GM12878 (cell line): ENCODE data around the gene ATXN1. TPM values are rescaled to one million over a fixed set of nuclear protein-coding genes. Genes with fewer than 3 reads are reported as not detected.
"Not testable (repeated sequence)": the region's sequence is repeated elsewhere in the genome, so short reads cannot be mapped to it uniquely, and the experiment has no call there.

Experiments used
- ATAC-seq: fragments of 200-7000 bp; cut with Tn5 transposase; 3 replicates; pipeline ENCODE4 v1.9.1; 2020; ENCODE audit warnings: mild to moderate bottlenecking, moderate library complexity
- BruUV-seq: library from RNA; stranded (reverse); fragments of 400-500 nt; replicated peaks from 2 replicates; lab custom pipeline; 2021; lab: Mats Ljungman, UMichigan
- CTCF ChIA-PET: fragments of 300-600 bp; sonication (Branson Sonifier 250); formaldehyde crosslinking; extraction: SDS; loops from one replicate; lab custom pipeline; 2021; ENCODE audit warnings: inconsistent platforms; lab: Yijun Ruan, JAX
- POLR2A ChIA-PET: fragments of 350-600 bp; formaldehyde crosslinking; extraction: SDS; loops from one replicate; lab custom pipeline; 2021; ENCODE audit warnings: inconsistent platforms; lab: Charles Lee
- RAD21 ChIA-PET: fragments of 300-600 bp; sonication (Branson Sonifier 250); formaldehyde crosslinking; loops from one replicate; lab custom pipeline; 2023; ENCODE audit warnings: antibody characterized with exemption; ENCODE audit not compliant: unreplicated experiment; lab: Charles Lee
- SMC1A ChIA-PET: fragments of 300-600 bp; sonication (Branson Sonifier 250); formaldehyde crosslinking; loops from one replicate; lab custom pipeline; 2023; ENCODE audit not compliant: unreplicated experiment, uncharacterized antibody; lab: Charles Lee
- DNase-seq: peaks from one replicate; pipeline ENCODE4 v3.0.0-alpha.2; 2011; ENCODE audit warnings: low read depth, low spot score
- FAIRE-seq: peaks from 3 replicates; lab custom pipeline; 2011; peaks lifted over from hg19 to GRCh38; lab: Jason Lieb, UNC
- H2AFZ ChIP-seq: 2 replicates; pipeline ENCODE4 v1.6.0; 2011; ENCODE audit warnings: low read depth, low read length, control low read depth; ENCODE audit not compliant: control insufficient read depth
- H3K27ac ChIP-seq: 2 replicates; pipeline ENCODE4 v1.5.1; 2011; ENCODE audit warnings: control low read depth; ENCODE audit not compliant: control insufficient read depth, insufficient read depth
- H3K27me3 ChIP-seq, 2 experiments: replicated peaks in 1 of 2; 2 replicates each; pipeline versions ENCODE4 v1.6.0 to v1.6.1; 2011; ENCODE audit warnings: low read length in 1 of 2; ENCODE audit not compliant: control insufficient read depth in 2 of 2, insufficient read depth in 2 of 2
- H3K36me3 ChIP-seq, 2 experiments: 2 replicates each; pipeline ENCODE4 v1.5.1; 2011; ENCODE audit warnings: low read length in 1 of 2; ENCODE audit not compliant: control insufficient read depth in 2 of 2, insufficient read depth in 2 of 2
- H3K4me1 ChIP-seq: 2 replicates; pipeline ENCODE4 v1.6.1; 2011; ENCODE audit warnings: mild to moderate bottlenecking, low read length, moderate library complexity, mixed read lengths; ENCODE audit not compliant: control insufficient read depth, insufficient read depth
- H3K4me2 ChIP-seq: 2 replicates; pipeline ENCODE4 v1.6.0; 2011; ENCODE audit warnings: control low read depth; ENCODE audit not compliant: control insufficient read depth, insufficient read depth
- H3K4me3 ChIP-seq: fragments of 200-600 bp; sonication (generic); 2 replicates; pipeline ENCODE4 v1.5.1; 2016
- H3K79me2 ChIP-seq: 2 replicates; pipeline ENCODE4 v1.6.0; 2011; ENCODE audit warnings: low read length; ENCODE audit not compliant: control insufficient read depth, insufficient read depth
- H3K9ac ChIP-seq: 2 replicates; pipeline ENCODE4 v1.8.0; 2011; ENCODE audit warnings: low read length, control low read depth, mixed read lengths; ENCODE audit not compliant: control insufficient read depth, insufficient read depth
- H3K9me3 ChIP-seq: replicated peaks from 3 replicates; pipeline ENCODE4 v1.5.1; 2011; ENCODE audit warnings: mild to moderate bottlenecking, low read length; ENCODE audit not compliant: control insufficient read depth, insufficient read depth
- H4K20me1 ChIP-seq: 2 replicates; pipeline ENCODE4 v1.6.0; 2011; ENCODE audit not compliant: control insufficient read depth, insufficient read depth
- SPI1 ChIP-seq: IDR thresholded peaks from 2 replicates; pipeline ENCODE4 v1.6.1; 2011; ENCODE audit warnings: low read depth, mild to moderate bottlenecking, low read length, moderate library complexity, borderline replicate concordance; ENCODE audit not compliant: insufficient read depth
- WGBS: methylation state at CpG from one replicate; pipeline ENCODE4 v1.1.6; 2016; ENCODE audit warnings: low lambda C conversion rate; ENCODE audit not compliant: insufficient replicate concordance, insufficient coverage; ENCODE audit errors: missing lambda C conversion rate; 5-methylcytosine and 5-hydroxymethylcytosine counted together
- in situ Hi-C: fragments of 300-500 bp; cut with MboI; formaldehyde crosslinking; loops from 9 replicates; pipeline ENCODE4 v1.14.3; 2018; ENCODE audit warnings: mixed read lengths
- intact Hi-C: fragments of 100-400 bp; cut with micrococcal nuclease; formaldehyde crosslinking; loops from one replicate; pipeline ENCODE4 v1.14.2; 2022; ENCODE audit not compliant: unreplicated experiment
- polyA plus RNA-seq, 11 experiments: library from polyadenylated mRNA; depleted of rRNA in 4 of 11; unstranded in 6 of 11; stranded (reverse) in 5 of 11; fragments of >200 nt; fragmentation: Nextera tagmentation in 4 of 11; fragmentation: Illumina TruSeq in 1 of 11; extraction: Ambion mirVana in 4 of 11; extraction: Trizol in 1 of 11; gene quantifications; 1 replicate in 1 of 11; 2 replicates in 10 of 11; pipeline versions ENCODE4 v1.2.1 to v1.2.3, GENCODE V29; 2011 to 2016; ENCODE audit warnings: inconsistent platforms in 2 of 11, missing spikeins in 2 of 11, low read depth in 1 of 11
- total RNA-seq, 4 experiments: library from RNA; depleted of rRNA in 3 of 4; stranded (reverse); fragments of >200 nt in 3 of 4; fragmentation: Illumina TruSeq in 1 of 4; extraction: Trizol in 1 of 4; gene quantifications; 2 replicates each; pipeline versions ENCODE4 v1.2.1 to v1.2.3, GENCODE V29; 2013 to 2021

Gene ATXN1
- total and polyA plus RNA-seq, 10 of the 15 experiments (the other 5 are each of a cell fraction or from before 2014, with no cell fraction given) = 12.2 to 51.2 (median 20.5) TPM

DNA sequence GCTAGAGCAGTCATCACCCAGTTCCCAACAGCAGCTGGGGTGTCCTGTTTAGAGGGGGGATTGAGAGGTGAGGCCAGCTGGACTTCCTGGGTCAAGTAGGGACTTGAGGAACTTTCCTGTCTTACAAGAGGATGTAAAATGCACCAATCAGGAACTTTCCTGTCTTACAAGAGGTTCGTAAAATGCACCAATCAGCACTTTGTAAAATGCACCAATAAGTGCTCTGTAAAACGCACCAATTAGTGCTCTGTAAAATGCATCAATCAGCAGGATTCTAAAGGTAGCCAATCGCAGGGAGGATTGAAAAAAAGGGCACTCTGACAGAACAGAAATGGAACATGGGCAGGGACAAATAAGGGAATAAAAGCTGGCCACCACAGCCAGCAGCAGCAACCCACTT lies 297.2 kb downstream of the ATXN1 start:
- H3K9ac ChIP-seq = no peak overlapping the region
- RAD21 ChIA-PET = interaction anchor here (0.9 kb wide), 1 partner anchor 24 kb away, joined by 3 read pairs; no protein-coding TSS in a partner anchor
- DNase-seq = no peak
- SMC1A ChIA-PET = interaction anchor here (1.4 to 19.6 kb wide), 3 partner anchors 9 to 44 kb away, joined by 4 to 314 read pairs (median 19); no protein-coding TSS in a partner anchor
- no peak overlapping the region for H3K4me3 ChIP-seq
- peaks cover 2% of the 10 kb centered on the region; the same call in 1 of the 3 replicates for H3K9me3 ChIP-seq
- H3K79me2 ChIP-seq = peaks cover 7% of the 10 kb centered on the region
- in situ Hi-C loops = no loop called here
- TF ChIP-seq SPI1 = no peak
- TF ChIP-seq, all 136 proteins: peak for 0
- no peak overlapping the region for H3K27ac ChIP-seq
- ATAC-seq = no peak
- ChIA-PET CTCF (interaction anchor here (1.2 kb wide), 1 partner anchor 9 kb away, joined by 5 read pairs; no protein-coding TSS in a partner anchor), POLR2A (interaction anchor here (1.4 kb wide), 1 partner anchor 9 kb away, joined by 5 read pairs; no protein-coding TSS in a partner anchor)
- no TSS peak for BruUV-seq
- no peaks in the 10 kb centered on the region for H4K20me1 ChIP-seq
- FAIRE-seq = no peak
- H3K4me1 ChIP-seq = 0 out of 2 replicates have a peak, but pooled peaks cover 2% of the 10 kb centered on the region
- H3K36me3 ChIP-seq = peaks cover 0 to 9% of the 10 kb centered on the region in 2 experiments; a peak in 2 of 4 replicates
- no peak overlapping the region for H2AFZ ChIP-seq
- 84% methylated on average over 3 of the region's 3 CpGs for WGBS
- H3K27me3 ChIP-seq = no peaks in the 10 kb centered on the region
- no peak overlapping the region for H3K4me2 ChIP-seq
- intact Hi-C loops = no loop called here

DNA sequence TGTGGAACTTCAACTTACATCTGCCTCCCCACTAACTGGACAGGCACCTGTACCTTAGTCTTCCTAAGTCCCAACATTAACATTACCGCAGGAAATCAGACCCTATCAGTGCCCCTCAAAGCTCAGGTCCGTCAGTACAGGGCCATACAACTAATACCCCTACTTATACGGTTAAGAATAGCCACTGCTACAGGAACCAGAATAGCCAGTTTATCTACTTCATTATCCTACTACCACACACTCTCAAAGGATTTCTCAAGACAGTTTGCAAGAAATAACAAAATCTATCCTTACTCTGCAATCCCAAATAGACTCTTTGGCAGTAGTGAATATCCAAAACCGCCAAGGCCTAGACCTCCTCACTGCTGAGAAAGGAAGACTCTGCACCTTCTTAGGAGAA lies 298.0 kb downstream of the ATXN1 start:
- FAIRE-seq, BruUV-seq, H2AFZ ChIP-seq, H3K4me3 ChIP-seq, CTCF ChIA-PET, POLR2A ChIA-PET, H3K9me3 ChIP-seq, DNase-seq, in situ Hi-C loops, H3K27me3 ChIP-seq, H3K4me1 ChIP-seq, H3K27ac ChIP-seq, H3K4me2 ChIP-seq, intact Hi-C loops, H4K20me1 ChIP-seq, H3K9ac ChIP-seq, H3K36me3 ChIP-seq, ATAC-seq, RAD21 ChIA-PET, H3K79me2 ChIP-seq: not testable (repeated sequence)
- 100% methylated on average over 4 of the region's 4 CpGs for WGBS
- SMC1A ChIA-PET = interaction anchor here (1.4 to 19.6 kb wide), 3 partner anchors 9 to 43 kb away, joined by 4 to 314 read pairs (median 19); no protein-coding TSS in a partner anchor
